ENCODE results near the gene DNAJC4.
A peak's percentile ranks its signal among the peaks of the same experiment; 100 is the strongest.

Gene DNAJC4, protein sequence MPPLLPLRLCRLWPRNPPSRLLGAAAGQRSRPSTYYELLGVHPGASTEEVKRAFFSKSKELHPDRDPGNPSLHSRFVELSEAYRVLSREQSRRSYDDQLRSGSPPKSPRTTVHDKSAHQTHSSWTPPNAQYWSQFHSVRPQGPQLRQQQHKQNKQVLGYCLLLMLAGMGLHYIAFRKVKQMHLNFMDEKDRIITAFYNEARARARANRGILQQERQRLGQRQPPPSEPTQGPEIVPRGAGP

DNA sequence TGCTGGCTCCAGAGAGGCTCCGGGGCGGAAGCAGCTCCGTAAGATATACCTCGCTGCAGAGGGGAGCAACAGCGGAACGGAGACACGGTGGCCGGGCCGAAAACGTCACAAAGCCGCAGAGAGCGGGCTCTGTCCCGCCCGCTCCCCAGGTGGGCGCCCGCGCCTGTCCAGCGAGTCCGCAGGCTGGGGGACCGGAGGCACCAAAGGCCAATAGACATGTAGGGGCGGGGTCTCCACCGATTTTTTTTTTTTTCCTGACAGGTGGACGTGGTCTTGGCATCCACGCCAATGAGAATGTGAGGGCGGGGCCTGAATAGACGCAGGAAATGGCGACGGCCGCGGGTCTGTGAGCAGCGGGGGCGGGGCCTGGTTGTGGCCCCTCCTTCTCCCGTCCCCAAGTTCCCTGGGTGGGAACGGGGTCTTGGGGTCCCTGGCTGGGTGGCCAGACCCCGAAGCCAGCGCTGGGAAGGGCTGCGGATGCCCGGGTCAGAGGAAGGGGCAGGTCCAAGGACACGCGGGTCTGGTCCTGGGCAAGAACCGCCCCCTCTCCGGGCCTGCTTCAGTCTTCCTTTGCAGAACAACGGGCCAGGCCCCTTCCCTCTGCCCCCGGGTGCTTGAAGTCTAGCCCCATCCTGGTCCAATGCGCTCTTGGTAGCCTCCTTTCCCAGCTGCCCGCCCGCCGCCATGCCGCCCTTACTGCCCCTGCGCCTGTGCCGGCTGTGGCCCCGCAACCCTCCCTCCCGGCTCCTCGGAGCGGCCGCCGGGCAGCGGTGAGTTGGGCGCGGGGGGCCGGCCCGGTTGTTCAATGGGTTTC is at the start of gene DNAJC4:
DNAJC4 (plus strand) TSS at position 378 of the 814 bp plus-strand sequence; CDS start at position 685, 307 bp downstream.
- Histone ChIP-seq H3K9me3 (ENCODE audit: control insufficient read depth, insufficient read depth, low read depth, low read length) (no peaks in the 10 kb centered on the region), H3K9ac (ENCODE audit: low read length) (peak within 1 kb of the TSS; percentile 74), H3K4me1 (ENCODE audit: control insufficient read depth, insufficient read depth, low read length) (peaks cover 21% of the 10 kb centered on the region), H3K27me3 (ENCODE audit: control insufficient read depth, insufficient read depth, low read length) (peaks cover 3% of the 10 kb centered on the region; the same call in 1 of the 2 replicates), H3K27ac (ENCODE audit: low read depth, low read length) (peak within 1 kb of the TSS; percentile 35; the same call in 1 of the 2 replicates), H3K4me3 (ENCODE audit: low read depth, low read length) (peak within 1 kb of the TSS; percentile 91), H3K36me3 (ENCODE audit: control insufficient read depth, insufficient read depth, low read length) (no peaks in the 10 kb centered on the region)

DNA sequence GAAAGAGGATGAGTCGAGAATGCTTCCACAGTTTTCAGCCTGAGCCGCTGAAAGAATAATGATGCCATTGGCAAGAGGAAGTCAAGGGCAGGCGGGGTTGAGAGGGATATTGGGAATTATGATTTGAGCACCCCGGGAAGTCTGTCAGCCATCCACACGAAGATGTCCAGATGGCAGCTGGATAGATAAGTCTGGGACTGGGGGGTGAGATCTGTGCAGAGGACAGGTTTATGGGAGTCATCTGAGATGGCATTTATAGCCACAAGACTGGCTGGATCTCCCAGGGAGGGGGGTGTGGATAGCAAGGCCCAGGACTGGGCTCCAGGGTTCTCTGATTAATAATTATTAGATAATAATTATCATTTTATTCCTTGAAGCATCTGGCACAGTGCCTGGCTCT is 49.5 kb upstream of the DNAJC4 start:
- H3K36me3 ChIP-seq (ENCODE audit: control insufficient read depth, insufficient read depth, low read length) = peaks cover 8% of the 10 kb centered on the region; the same call in 1 of the 2 replicates
- H3K4me1 ChIP-seq (ENCODE audit: control insufficient read depth, insufficient read depth, low read length) = peaks cover 13% of the 10 kb centered on the region
- H3K27ac ChIP-seq (ENCODE audit: low read depth, low read length) = no peak overlapping the region
- H3K9ac ChIP-seq (ENCODE audit: low read length) = no peak overlapping the region
- peaks cover 5% of the 10 kb centered on the region; the same call in 1 of the 2 replicates for H3K9me3 ChIP-seq (ENCODE audit: control insufficient read depth, insufficient read depth, low read depth, low read length)
- no peak overlapping the region for H3K4me3 ChIP-seq (ENCODE audit: low read depth, low read length)
- H3K27me3 ChIP-seq (ENCODE audit: control insufficient read depth, insufficient read depth, low read length) = no peaks in the 10 kb centered on the region

DNA sequence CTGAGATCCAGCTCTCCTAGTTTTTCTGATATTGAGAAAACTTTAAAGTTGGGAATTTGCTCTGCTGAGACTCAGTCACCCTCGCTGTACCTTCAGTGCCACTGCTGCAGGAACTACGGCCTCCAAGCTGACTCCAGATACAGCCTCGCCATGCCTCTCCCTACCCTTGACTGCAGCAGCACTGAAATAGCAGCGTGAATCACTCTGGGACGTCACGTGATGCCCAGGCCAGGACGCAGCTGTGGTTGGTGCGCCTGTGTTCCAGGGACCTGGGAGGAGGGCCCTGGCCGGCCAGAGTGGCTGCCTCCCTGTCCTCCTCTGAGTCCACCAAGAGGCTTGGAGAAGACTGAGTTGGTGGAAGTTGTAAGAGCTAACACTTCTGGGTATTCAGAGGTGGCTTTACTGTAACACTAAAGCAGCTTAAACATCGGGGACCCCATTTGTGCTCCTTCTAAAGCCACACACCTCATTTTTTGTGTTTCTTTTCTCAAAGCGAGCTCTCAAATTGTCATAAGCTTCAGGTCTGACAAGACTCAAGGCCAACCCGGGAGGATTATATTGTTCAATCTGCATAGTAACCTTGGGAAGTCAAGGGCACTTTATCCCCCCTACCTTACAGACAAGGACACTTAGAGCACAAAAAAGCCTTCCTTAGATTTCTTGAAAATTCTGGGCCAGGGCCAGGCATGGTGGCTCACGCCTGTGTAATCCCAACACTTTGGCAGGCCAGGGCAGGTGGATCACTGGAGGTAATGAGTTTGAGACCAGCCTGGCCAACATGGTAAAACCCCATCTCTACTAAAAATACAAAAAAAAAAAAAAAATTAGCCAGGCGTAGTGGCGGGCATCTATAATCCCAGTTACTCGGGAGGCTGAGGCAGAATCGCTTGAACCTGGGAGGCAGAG is 48.6 kb upstream of the DNAJC4 start:
- Histone ChIP-seq H3K9me3 (ENCODE audit: control insufficient read depth, insufficient read depth, low read depth, low read length) (peaks cover 5% of the 10 kb centered on the region; the same call in 1 of the 2 replicates), H3K4me1 (ENCODE audit: control insufficient read depth, insufficient read depth, low read length) (peaks cover 13% of the 10 kb centered on the region), H3K36me3 (ENCODE audit: control insufficient read depth, insufficient read depth, low read length) (peaks cover 8% of the 10 kb centered on the region; the same call in 1 of the 2 replicates), H3K9ac (ENCODE audit: low read length) (no peak overlapping the region), H3K27me3 (ENCODE audit: control insufficient read depth, insufficient read depth, low read length) (no peaks in the 10 kb centered on the region), H3K27ac (ENCODE audit: low read depth, low read length) (no peak overlapping the region), H3K4me3 (ENCODE audit: low read depth, low read length) (no peak overlapping the region)

DNA sequence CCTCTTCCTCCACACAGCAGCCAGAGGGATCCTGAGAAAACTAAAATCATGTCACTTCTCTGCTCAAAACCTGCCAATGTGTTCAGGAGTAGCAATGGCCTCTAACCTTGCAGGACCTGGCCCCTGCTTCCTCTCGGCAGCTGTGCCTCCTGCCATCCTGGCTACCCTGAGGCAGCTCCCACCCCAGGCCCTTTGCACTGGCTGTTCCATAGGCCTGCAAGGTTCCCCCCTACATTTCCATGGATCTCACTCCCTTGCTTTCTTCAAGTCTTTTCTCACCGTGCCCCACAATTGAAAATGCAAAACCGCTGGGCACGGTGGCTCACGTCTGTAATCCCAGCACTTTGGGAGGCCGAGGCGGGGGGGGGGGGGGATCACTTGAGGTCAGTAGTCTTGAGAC is 46.5 kb upstream of the DNAJC4 start:
- peaks cover 13% of the 10 kb centered on the region for H3K4me1 ChIP-seq (ENCODE audit: control insufficient read depth, insufficient read depth, low read length)
- H3K27ac ChIP-seq (ENCODE audit: low read depth, low read length) = no peak overlapping the region
- peaks cover 5% of the 10 kb centered on the region; the same call in 1 of the 2 replicates for H3K9me3 ChIP-seq (ENCODE audit: control insufficient read depth, insufficient read depth, low read depth, low read length)
- no peak overlapping the region for H3K4me3 ChIP-seq (ENCODE audit: low read depth, low read length)
- H3K36me3 ChIP-seq (ENCODE audit: control insufficient read depth, insufficient read depth, low read length) = peaks cover 14% of the 10 kb centered on the region
- H3K27me3 ChIP-seq (ENCODE audit: control insufficient read depth, insufficient read depth, low read length) = no peaks in the 10 kb centered on the region
- H3K9ac ChIP-seq (ENCODE audit: low read length) = peak overlapping the region; percentile 13

DNA sequence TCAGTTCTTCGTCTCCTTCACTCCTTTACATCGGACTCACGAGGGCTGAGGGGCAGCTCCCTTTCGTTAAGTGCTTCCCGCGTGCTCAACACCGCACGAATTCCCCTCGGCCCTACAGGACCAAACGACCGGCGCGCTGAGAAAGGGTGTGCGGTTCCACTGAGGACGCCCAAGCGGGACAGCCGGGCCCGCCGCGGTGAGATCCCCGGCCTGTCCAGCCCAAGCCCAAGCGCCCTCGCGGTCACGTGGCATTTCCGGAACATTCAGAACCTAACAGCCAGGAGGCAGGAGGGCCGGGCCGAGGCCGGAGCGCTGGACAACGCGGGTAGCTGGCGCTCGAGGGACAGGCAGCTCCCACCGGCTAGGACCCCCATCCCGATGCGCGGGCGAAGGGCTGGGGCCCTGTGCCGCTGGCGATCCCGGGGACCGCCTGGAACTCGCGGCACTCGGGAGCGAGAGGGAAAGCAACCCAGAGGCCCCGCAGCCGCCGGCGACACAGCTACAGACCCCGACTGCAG is 45.1 kb upstream of the DNAJC4 start:
- Histone ChIP-seq H3K36me3 (ENCODE audit: control insufficient read depth, insufficient read depth, low read length) (peaks cover 14% of the 10 kb centered on the region), H3K27ac (ENCODE audit: low read depth, low read length) (peak overlapping the region; percentile 82), H3K4me1 (ENCODE audit: control insufficient read depth, insufficient read depth, low read length) (peaks cover 13% of the 10 kb centered on the region), H3K27me3 (ENCODE audit: control insufficient read depth, insufficient read depth, low read length) (no peaks in the 10 kb centered on the region), H3K4me3 (ENCODE audit: low read depth, low read length) (peak overlapping the region; percentile 75), H3K9me3 (ENCODE audit: control insufficient read depth, insufficient read depth, low read depth, low read length) (no peaks in the 10 kb centered on the region), H3K9ac (ENCODE audit: low read length) (peak overlapping the region; percentile 89)

DNA sequence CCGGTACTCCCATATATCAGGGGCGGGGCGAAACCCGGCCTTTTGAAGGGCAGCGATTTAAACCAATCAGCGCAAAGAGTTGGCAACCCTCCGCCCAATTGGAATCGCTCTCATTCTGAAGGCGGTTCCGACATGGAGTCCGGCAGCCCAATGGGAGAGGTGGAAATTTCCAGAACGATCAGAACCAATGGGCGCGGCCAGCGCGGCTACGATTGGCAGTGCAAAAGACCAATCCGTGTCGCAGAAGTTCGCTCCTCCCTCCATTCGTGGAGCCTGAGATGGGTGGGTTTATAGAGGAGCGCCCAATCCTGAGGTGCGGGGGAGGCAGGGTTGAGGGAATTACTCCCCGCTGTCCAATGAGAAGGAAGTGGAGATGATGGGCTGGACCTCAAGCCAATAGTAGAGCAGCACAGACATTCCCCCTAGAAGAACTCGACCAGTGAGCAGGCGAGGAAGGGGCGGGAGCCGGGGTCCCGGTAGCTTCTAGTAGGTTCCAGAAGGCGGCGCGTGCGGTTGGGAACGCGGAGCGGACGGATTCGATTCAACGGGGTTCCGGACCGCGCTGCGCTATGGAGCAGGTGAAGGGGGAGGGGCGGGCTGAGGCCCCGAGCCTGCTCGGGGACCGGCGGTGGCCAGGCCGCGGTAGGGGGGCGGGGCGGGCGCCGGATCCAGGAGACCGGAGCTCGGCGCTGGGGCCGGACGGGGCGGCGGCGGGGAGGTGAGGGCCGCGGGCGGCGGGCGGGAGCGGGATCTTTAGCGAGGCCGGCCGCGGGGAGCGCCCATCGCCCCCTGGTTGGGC is 44.5 kb upstream of the DNAJC4 start, which contains the start of gene STIP1:
STIP1 (plus strand) TSS at position 479 of the 799 bp plus-strand sequence; CDS start at position 570, 91 bp downstream.
- peak within 1 kb of the TSS; percentile 82 for H3K27ac ChIP-seq (ENCODE audit: low read depth, low read length)
- peaks cover 13% of the 10 kb centered on the region for H3K4me1 ChIP-seq (ENCODE audit: control insufficient read depth, insufficient read depth, low read length)
- H3K9ac ChIP-seq (ENCODE audit: low read length) = peak within 1 kb of the TSS; percentile 89
- H3K9me3 ChIP-seq (ENCODE audit: control insufficient read depth, insufficient read depth, low read depth, low read length) = no peaks in the 10 kb centered on the region
- H3K4me3 ChIP-seq (ENCODE audit: low read depth, low read length) = peak within 1 kb of the TSS; percentile 75
- peaks cover 19% of the 10 kb centered on the region for H3K36me3 ChIP-seq (ENCODE audit: control insufficient read depth, insufficient read depth, low read length)
- no peaks in the 10 kb centered on the region for H3K27me3 ChIP-seq (ENCODE audit: control insufficient read depth, insufficient read depth, low read length)

DNA sequence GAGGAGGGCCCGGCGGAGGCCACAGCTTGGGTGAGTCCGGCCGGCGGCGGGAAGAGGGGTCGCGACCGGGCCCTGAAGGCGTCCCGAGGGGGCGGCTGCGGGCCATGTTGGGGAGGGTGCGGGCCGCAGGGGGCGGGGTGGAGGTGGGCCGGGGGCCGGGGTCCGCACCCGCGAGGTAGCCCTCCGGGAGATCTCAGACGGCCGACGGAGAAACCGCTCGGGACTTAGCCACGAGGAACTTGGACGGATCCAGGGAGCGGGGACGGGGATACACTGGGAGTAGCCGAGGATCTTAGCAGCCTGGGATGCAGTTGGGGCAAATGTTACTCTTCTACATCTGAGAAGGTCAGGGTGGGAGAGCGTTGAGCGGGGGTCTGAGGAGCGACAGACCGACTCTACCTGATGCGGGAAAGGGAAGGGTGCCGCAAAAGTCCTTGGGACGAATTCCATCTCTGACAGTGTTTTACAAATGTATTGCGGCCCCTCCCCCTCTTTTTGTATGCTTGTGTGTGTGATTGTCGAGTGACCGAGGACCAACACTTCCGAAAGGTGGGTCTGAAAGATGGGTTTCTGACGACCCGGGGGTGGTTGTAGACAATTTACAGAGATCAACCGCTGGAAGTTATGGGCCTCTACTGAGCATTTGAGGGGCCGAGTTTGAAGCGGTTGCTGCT is 43.7 kb upstream of the DNAJC4 start:
- no peak overlapping the region for H3K4me3 ChIP-seq (ENCODE audit: low read depth, low read length)
- peaks cover 21% of the 10 kb centered on the region for H3K36me3 ChIP-seq (ENCODE audit: control insufficient read depth, insufficient read depth, low read length)
- H3K27ac ChIP-seq (ENCODE audit: low read depth, low read length) = no peak overlapping the region; the same call in 1 of the 2 replicates
- peaks cover 8% of the 10 kb centered on the region for H3K4me1 ChIP-seq (ENCODE audit: control insufficient read depth, insufficient read depth, low read length)
- no peaks in the 10 kb centered on the region for H3K27me3 ChIP-seq (ENCODE audit: control insufficient read depth, insufficient read depth, low read length)
- H3K9me3 ChIP-seq (ENCODE audit: control insufficient read depth, insufficient read depth, low read depth, low read length) = no peaks in the 10 kb centered on the region
- no peak overlapping the region for H3K9ac ChIP-seq (ENCODE audit: low read length)

DNA sequence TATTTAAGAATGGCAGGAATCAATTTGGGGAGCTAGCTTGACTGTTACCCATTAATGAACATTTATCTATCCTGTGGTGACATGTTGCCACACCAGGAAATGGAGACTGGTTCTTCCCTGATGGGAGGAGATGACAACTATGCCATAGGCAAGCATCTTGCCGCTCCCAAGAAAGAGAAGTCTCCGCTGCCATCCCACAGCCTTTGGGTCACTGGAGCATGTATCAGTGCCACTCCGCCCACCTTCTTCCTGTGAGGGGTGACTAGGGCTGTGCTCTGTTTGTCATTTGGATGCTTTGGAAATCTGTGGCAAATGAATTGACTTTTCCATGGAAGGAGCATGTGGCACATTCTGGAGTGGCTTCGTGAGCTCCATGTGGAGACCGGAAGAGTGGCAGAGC is 37.9 kb upstream of the DNAJC4 start:
- no peak overlapping the region for H3K27ac ChIP-seq (ENCODE audit: low read depth, low read length)
- H3K4me1 ChIP-seq (ENCODE audit: control insufficient read depth, insufficient read depth, low read length) = no peaks in the 10 kb centered on the region
- H3K9ac ChIP-seq (ENCODE audit: low read length) = no peak overlapping the region
- H3K27me3 ChIP-seq (ENCODE audit: control insufficient read depth, insufficient read depth, low read length) = no peaks in the 10 kb centered on the region
- peaks cover 78% of the 10 kb centered on the region for H3K36me3 ChIP-seq (ENCODE audit: control insufficient read depth, insufficient read depth, low read length)
- no peaks in the 10 kb centered on the region for H3K9me3 ChIP-seq (ENCODE audit: control insufficient read depth, insufficient read depth, low read depth, low read length)
- no peak overlapping the region for H3K4me3 ChIP-seq (ENCODE audit: low read depth, low read length)

DNA sequence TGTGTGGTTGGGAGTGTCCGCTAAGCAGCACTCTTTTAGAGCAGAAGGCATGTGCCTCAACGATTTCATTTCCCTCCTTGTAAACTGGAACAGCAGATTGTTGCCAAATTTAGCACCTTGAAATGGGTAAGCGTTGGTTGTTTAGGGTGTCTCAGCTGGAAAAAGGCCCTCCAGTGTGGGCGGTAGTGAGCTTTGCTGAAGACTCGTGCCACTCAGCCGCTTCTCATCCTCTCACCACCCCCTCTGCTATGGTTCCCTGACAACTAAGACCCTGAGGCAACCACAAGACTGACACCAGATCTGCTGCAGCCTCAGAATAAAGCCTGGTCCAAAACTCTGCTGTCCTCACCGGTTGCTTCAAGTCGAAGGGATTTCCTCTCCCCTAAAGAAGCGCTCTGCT is 33.7 kb upstream of the DNAJC4 start:
- Histone ChIP-seq H3K27me3 (ENCODE audit: control insufficient read depth, insufficient read depth, low read length) (no peaks in the 10 kb centered on the region), H3K9me3 (ENCODE audit: control insufficient read depth, insufficient read depth, low read depth, low read length) (no peaks in the 10 kb centered on the region), H3K4me3 (ENCODE audit: low read depth, low read length) (no peak overlapping the region), H3K27ac (ENCODE audit: low read depth, low read length) (no peak overlapping the region), H3K4me1 (ENCODE audit: control insufficient read depth, insufficient read depth, low read length) (no peaks in the 10 kb centered on the region), H3K36me3 (ENCODE audit: control insufficient read depth, insufficient read depth, low read length) (peaks cover 97% of the 10 kb centered on the region), H3K9ac (ENCODE audit: low read length) (no peak overlapping the region)

Measured in HUES6 (cell line).